Bladder microvascular endothelial cell (primary cell): ENCODE measurements around the gene DNAJB4. TPM values are rescaled to one million over a fixed set of nuclear protein-coding genes. Genes with fewer than 3 reads are reported as not detected.

Experiments
- total RNA-seq: library from RNA; depleted of rRNA; stranded (reverse); fragments of >200 nt; gene quantifications from 2 replicates; pipeline ENCODE4 v1.2.3, GENCODE V29; 2014

The DNAJB4 gene
- total RNA-seq: 75.9 and 279 TPM in 2 replicates

GRCh38 chr1:78004719-78005447 lies at the start of gene DNAJB4:
Gene DNAJB4 (plus strand): TSS chr1:78004939. CDS start chr1:78005111, 172 bp downstream.

GRCh38 chr1:77978969-77979876 lies 25.5 kb upstream of the DNAJB4 start, which contains the start of gene FUBP1:
Gene FUBP1 (minus strand): TSS chr1:77979072. CDS start chr1:77979004, 68 bp downstream.

GRCh38 chr1:78045926-78046778 lies 41.4 kb downstream of the DNAJB4 start, which contains the start of gene GIPC2:
Gene GIPC2 (plus strand): TSS chr1:78045966. CDS start chr1:78046095, 129 bp downstream.

Other genes with a start within 250 kb of the DNAJB4 start
- gene USP33, start 245.1 kb upstream of the DNAJB4 start, total RNA-seq: 41.1 and 106 TPM in 2 replicates
- gene MIGA1, start 225.3 kb upstream of the DNAJB4 start, total RNA-seq: 5.2 and 17.9 TPM in 2 replicates
- 0.49 and 6.9 TPM in 2 replicates for gene NEXN, start 116.3 kb upstream of the DNAJB4 start, total RNA-seq
- 89.4 and 147 TPM in 2 replicates for gene FUBP1, start 25.9 kb upstream of the DNAJB4 start, total RNA-seq
- gene GIPC2, start 41.0 kb downstream of the DNAJB4 start, total RNA-seq: 14.4 and 21.7 TPM in 2 replicates